OCI-LY1 (cell line): ENCODE data around the gene NME8.

Experiments used
- H2AFZ ChIP-seq: fragments of 200-600 bp; sonication (generic), shearing (Covaris generic); 2 replicates; pipeline ENCODE4 v1.6.0; 2014; ENCODE audit warnings: antibody characterized with exemption, mild to moderate bottlenecking, low read length
- H3F3A ChIP-seq: fragments of 200-600 bp; sonication (generic), shearing (Covaris generic); 2 replicates; pipeline ENCODE4 v1.6.0; 2014; ENCODE audit warnings: mild to moderate bottlenecking, antibody characterized with exemption, low read length, moderate library complexity; ENCODE audit not compliant: insufficient read depth
- H3K27ac ChIP-seq: fragments of 200-600 bp; sonication (generic); 2 replicates; pipeline ENCODE4 v1.5.1; 2014; ENCODE audit warnings: low read length, mixed run types, mild to moderate bottlenecking, low read depth; ENCODE audit not compliant: poor library complexity, severe bottlenecking
- H3K27me3 ChIP-seq: fragments of 200-600 bp; sonication (generic); 2 replicates; pipeline ENCODE4 v1.6.0; 2014; ENCODE audit warnings: antibody characterized with exemption, mild to moderate bottlenecking, low read length, moderate library complexity; ENCODE audit not compliant: insufficient read depth
- H3K36me3 ChIP-seq: fragments of 200-600 bp; sonication (generic); 2 replicates; pipeline ENCODE4 v1.6.1; 2014; ENCODE audit warnings: mild to moderate bottlenecking, antibody characterized with exemption, low read length, moderate library complexity, mixed read lengths; ENCODE audit not compliant: insufficient read depth
- H3K4me1 ChIP-seq: fragments of 200-600 bp; sonication (generic); 2 replicates; pipeline ENCODE4 v1.5.1; 2014; ENCODE audit warnings: mild to moderate bottlenecking, low read length, moderate library complexity; ENCODE audit not compliant: insufficient read depth, severe bottlenecking
- H3K4me2 ChIP-seq: fragments of 200-600 bp; sonication (generic), shearing (Covaris generic); 2 replicates; pipeline ENCODE4 v1.6.1; 2014; ENCODE audit warnings: low read length
- H3K4me3 ChIP-seq: fragments of 200-600 bp; sonication (generic); 2 replicates; pipeline ENCODE4 v1.5.1; 2014; ENCODE audit warnings: low read length, low read depth, mild to moderate bottlenecking, mixed read lengths; ENCODE audit not compliant: poor library complexity, severe bottlenecking
- H3K79me2 ChIP-seq: fragments of 200-600 bp; shearing (Covaris generic); 2 replicates; pipeline ENCODE4 v1.6.1; 2016; ENCODE audit warnings: mixed run types, low read length, mixed read lengths; ENCODE audit not compliant: insufficient read depth
- H3K9ac ChIP-seq: fragments of 200-600 bp; sonication (generic), shearing (Covaris generic); 2 replicates; pipeline ENCODE4 v1.6.1; 2014; ENCODE audit warnings: mild to moderate bottlenecking, low read length, mixed read lengths
- H3K9me2 ChIP-seq: fragments of 200-600 bp; sonication (generic), shearing (Covaris generic); 2 replicates; pipeline ENCODE4 v1.6.1; 2014; ENCODE audit warnings: low read depth, mild to moderate bottlenecking, low read length, mixed read lengths
- H3K9me3 ChIP-seq: fragments of 200-600 bp; shearing (Covaris generic); 2 replicates; pipeline ENCODE4 v1.6.1; 2014; ENCODE audit warnings: low read length, mixed read lengths
- H4K20me1 ChIP-seq: fragments of 200-600 bp; sonication (generic), shearing (Covaris generic); 2 replicates; pipeline ENCODE4 v1.6.0; 2016; ENCODE audit warnings: mild to moderate bottlenecking, low read length; ENCODE audit not compliant: insufficient read depth
- EZH2 ChIP-seq: fragments of 200-600 bp; sonication (generic), shearing (Covaris generic); IDR thresholded peaks from 2 replicates; pipeline ENCODE4 v1.8.0; 2017; ENCODE audit warnings: borderline replicate concordance, mixed run types, mild to moderate bottlenecking, antibody characterized with exemption, low read length, moderate library complexity, mixed read lengths
- TF ChIP-seq, protein P1 (sequence below): fragments of 200-600 bp; sonication (generic), shearing (Covaris generic); IDR thresholded peaks from 2 replicates; pipeline ENCODE4 v1.5.1; 2017; ENCODE audit warnings: mild to moderate bottlenecking, antibody characterized with exemption, low read length, moderate library complexity, mixed read lengths

Gene NME8

DNA sequence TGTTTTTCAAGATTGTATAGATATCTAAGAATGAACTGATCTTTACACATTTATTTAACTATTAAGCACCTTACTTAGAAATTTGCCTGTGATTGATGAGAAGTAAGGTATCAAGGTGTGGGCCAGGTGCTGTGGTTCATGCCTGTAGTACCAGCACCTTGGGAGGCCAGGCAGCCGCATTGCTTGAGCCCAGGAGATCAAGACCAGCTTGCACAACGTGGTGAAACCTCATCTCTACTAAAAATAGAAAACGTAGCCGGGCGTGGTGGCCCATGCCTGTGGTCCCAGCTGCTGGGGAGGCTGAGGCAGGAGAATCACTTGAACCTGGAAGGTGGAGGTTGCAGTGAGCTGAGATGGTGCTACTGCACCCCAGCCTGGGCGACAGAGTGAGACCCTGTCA lies 33.7 kb downstream of the NME8 start:
- Histone ChIP-seq H3K4me3 (no peak overlapping the region), H3K27me3 (no peaks in the 10 kb centered on the region), H3K9me3 (peaks cover 6% of the 10 kb centered on the region; the same call in 1 of the 2 replicates), H3K4me1 (no peaks in the 10 kb centered on the region), H3K36me3 (no peaks in the 10 kb centered on the region), H3K9ac (no peak overlapping the region), H3K27ac (no peak overlapping the region), H3K79me2 (no peaks in the 10 kb centered on the region), H3F3A (no peaks in the 10 kb centered on the region), H3K4me2 (no peak overlapping the region), H2AFZ (no peak overlapping the region), H3K9me2 (no peaks in the 10 kb centered on the region), H4K20me1 (no peaks in the 10 kb centered on the region)
- no peak for TF ChIP-seq EZH2
- TF ChIP-seq, protein P1, sequence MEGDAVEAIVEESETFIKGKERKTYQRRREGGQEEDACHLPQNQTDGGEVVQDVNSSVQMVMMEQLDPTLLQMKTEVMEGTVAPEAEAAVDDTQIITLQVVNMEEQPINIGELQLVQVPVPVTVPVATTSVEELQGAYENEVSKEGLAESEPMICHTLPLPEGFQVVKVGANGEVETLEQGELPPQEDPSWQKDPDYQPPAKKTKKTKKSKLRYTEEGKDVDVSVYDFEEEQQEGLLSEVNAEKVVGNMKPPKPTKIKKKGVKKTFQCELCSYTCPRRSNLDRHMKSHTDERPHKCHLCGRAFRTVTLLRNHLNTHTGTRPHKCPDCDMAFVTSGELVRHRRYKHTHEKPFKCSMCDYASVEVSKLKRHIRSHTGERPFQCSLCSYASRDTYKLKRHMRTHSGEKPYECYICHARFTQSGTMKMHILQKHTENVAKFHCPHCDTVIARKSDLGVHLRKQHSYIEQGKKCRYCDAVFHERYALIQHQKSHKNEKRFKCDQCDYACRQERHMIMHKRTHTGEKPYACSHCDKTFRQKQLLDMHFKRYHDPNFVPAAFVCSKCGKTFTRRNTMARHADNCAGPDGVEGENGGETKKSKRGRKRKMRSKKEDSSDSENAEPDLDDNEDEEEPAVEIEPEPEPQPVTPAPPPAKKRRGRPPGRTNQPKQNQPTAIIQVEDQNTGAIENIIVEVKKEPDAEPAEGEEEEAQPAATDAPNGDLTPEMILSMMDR = no peak

DNA sequence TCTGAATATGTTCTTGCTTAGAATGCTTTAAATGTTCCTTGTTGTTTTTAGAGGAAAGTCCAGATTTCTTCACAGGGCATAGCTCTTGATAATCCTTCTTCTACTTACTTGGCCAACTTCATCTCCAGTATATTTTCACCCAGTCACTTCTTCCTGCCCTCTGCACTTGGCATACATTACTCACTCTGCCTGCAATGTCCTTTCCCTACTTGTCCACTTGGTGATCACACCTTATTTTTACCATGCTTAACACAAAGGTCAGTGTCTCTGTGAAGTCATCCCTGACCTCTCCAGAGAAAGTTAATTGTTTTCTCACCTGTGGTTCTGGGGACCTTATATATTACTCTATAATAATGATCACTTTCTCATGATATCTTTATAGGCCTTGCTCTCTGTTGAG lies 45.0 kb downstream of the NME8 start:
- Histone ChIP-seq H3K4me2 (no peak overlapping the region), H3K9ac (no peak overlapping the region), H2AFZ (no peak overlapping the region), H3K9me2 (no peaks in the 10 kb centered on the region; the same call in 1 of the 2 replicates), H3K27ac (no peak overlapping the region), H3K36me3 (no peaks in the 10 kb centered on the region), H3K27me3 (no peaks in the 10 kb centered on the region), H3K9me3 (no peaks in the 10 kb centered on the region), H3F3A (no peaks in the 10 kb centered on the region), H3K4me1 (no peaks in the 10 kb centered on the region), H4K20me1 (no peaks in the 10 kb centered on the region), H3K79me2 (no peaks in the 10 kb centered on the region), H3K4me3 (no peak overlapping the region)
- no peak for TF ChIP-seq EZH2
- TF ChIP-seq, protein P1 = no peak

DNA sequence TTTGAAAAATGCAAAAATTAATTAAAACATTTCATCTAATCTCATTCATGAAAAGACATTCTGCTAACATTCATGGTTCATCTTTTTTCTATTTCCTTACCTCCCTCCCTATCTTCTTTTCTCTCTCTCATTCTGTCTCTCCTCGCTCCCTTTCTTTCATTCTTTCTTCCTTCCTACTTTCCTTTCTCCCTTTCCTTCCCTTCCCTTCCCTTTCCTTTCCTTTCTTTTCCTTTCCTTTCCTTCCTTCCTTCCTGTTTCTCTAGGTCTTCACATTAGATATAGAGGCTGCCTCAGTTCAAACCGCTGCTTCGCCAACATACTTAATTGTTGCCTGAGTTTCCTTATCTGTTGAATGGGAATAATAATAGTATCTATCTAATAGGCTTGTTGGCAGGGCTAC lies 46.3 kb downstream of the NME8 start:
- Histone ChIP-seq H3K27me3 (no peaks in the 10 kb centered on the region), H3F3A (no peaks in the 10 kb centered on the region), H3K4me2 (no peak overlapping the region), H3K4me3 (no peak overlapping the region), H3K27ac (no peak overlapping the region), H3K4me1 (no peaks in the 10 kb centered on the region), H3K9me3 (no peaks in the 10 kb centered on the region), H3K9ac (no peak overlapping the region), H3K79me2 (no peaks in the 10 kb centered on the region), H4K20me1 (no peaks in the 10 kb centered on the region), H3K9me2 (no peaks in the 10 kb centered on the region), H2AFZ (no peak overlapping the region), H3K36me3 (no peaks in the 10 kb centered on the region)
- TF ChIP-seq, protein P1 = no peak
- no peak for TF ChIP-seq EZH2
